Liver (tissue), 9 donors: Measurements from ENCODE around the gene DCPS. TPM values are rescaled to one million over a fixed set of nuclear protein-coding genes. Genes with fewer than 3 reads are reported as not detected.
A peak's percentile ranks its signal among the peaks of the same experiment; 100 is the strongest.

Experiments used
- DNase-seq: peaks from one replicate; pipeline ENCODE4 v3.0.0-alpha.2; 2017; ENCODE audit warnings: low spot score
- H3K27ac ChIP-seq, 2 donors: one replicate each; pipeline ENCODE4 v1.7.0; 2013; ENCODE audit warnings: inconsistent platforms in 2 of 2, low read length in 2 of 2, control low read depth in 1 of 2, low read depth in 1 of 2, mild to moderate bottlenecking in 1 of 2
- H3K27me3 ChIP-seq, 4 donors: one replicate each; pipeline versions ENCODE4 v1.6.1 to v1.7.0; 2013; ENCODE audit warnings: low read length in 3 of 4, inconsistent platforms in 1 of 4, mild to moderate bottlenecking in 1 of 4, moderate library complexity in 1 of 4; ENCODE audit not compliant: control insufficient read depth in 4 of 4, insufficient read depth in 4 of 4
- H3K36me3 ChIP-seq, 4 donors: one replicate each; pipeline versions ENCODE4 v1.6.1 to v1.7.0; 2013; ENCODE audit warnings: low read length in 3 of 4, mild to moderate bottlenecking in 3 of 4, low read depth in 1 of 4, moderate library complexity in 1 of 4; ENCODE audit not compliant: control insufficient read depth in 4 of 4, insufficient read depth in 3 of 4
- H3K4me1 ChIP-seq, 4 donors: one replicate each; pipeline versions ENCODE4 v1.6.1 to v1.7.0; 2013; ENCODE audit warnings: low read length in 3 of 4, mild to moderate bottlenecking in 3 of 4, moderate library complexity in 1 of 4; ENCODE audit not compliant: control insufficient read depth in 4 of 4, insufficient read depth in 4 of 4
- H3K4me3 ChIP-seq, 3 donors: one replicate each; pipeline versions ENCODE4 v1.6.1 to v1.7.0; 2013; ENCODE audit warnings: low read length in 3 of 3, control low read depth in 1 of 3, low read depth in 1 of 3, mild to moderate bottlenecking in 1 of 3
- H3K9ac ChIP-seq, 2 donors: one replicate each; pipeline ENCODE4 v1.7.0; 2013; ENCODE audit warnings: low read length in 2 of 2, mild to moderate bottlenecking in 2 of 2, moderate library complexity in 2 of 2, control low read depth in 1 of 2, low read depth in 1 of 2
- H3K9me3 ChIP-seq, 4 donors: one replicate each; pipeline versions ENCODE4 v1.6.1 to v1.7.0; 2013; ENCODE audit warnings: low read length in 3 of 4; ENCODE audit not compliant: control insufficient read depth in 4 of 4
- EGR1 ChIP-seq, 2 donors: IDR thresholded peaks; 2 replicates each; pipeline ENCODE4 v1.6.1; 2016 to 2018; ENCODE audit warnings: antibody characterized with exemption in 2 of 2, low read depth in 2 of 2
- FOXA1 ChIP-seq: IDR thresholded peaks from 2 replicates; pipeline ENCODE4 v1.6.1; 2016; ENCODE audit warnings: antibody characterized with exemption
- FOXA2 ChIP-seq: IDR thresholded peaks from 2 replicates; pipeline ENCODE4 v1.6.1; 2016; ENCODE audit warnings: antibody characterized with exemption
- GABPA ChIP-seq, 2 donors: IDR thresholded peaks in 1 of 2; conservative IDR thresholded peaks in 1 of 2; 2 replicates each; pipeline ENCODE4 v1.6.1; 2016; ENCODE audit warnings: antibody characterized with exemption in 2 of 2, mild to moderate bottlenecking in 1 of 2, moderate library complexity in 1 of 2
- HNF4A ChIP-seq, 2 donors: conservative IDR thresholded peaks; 2 replicates each; pipeline ENCODE4 v1.6.1; 2016; ENCODE audit warnings: antibody characterized with exemption in 2 of 2, mild to moderate bottlenecking in 2 of 2
- HNF4G ChIP-seq: IDR thresholded peaks from 2 replicates; pipeline ENCODE4 v1.6.1; 2016; ENCODE audit warnings: antibody characterized with exemption
- JUND ChIP-seq, 2 donors: IDR thresholded peaks; 2 replicates each; pipeline ENCODE4 v1.6.1; 2016; ENCODE audit warnings: antibody characterized with exemption in 2 of 2
- NR2F2 ChIP-seq: IDR thresholded peaks from 2 replicates; pipeline ENCODE4 v1.6.1; 2016; ENCODE audit warnings: antibody characterized with exemption
- RAD21 ChIP-seq, 2 donors: IDR thresholded peaks; 2 replicates each; pipeline ENCODE4 v1.6.1; 2016; ENCODE audit warnings: antibody characterized with exemption in 2 of 2, mild to moderate bottlenecking in 2 of 2
- RXRA ChIP-seq, 2 donors: IDR thresholded peaks; 2 replicates each; pipeline ENCODE4 v1.6.1; 2017 to 2018; ENCODE audit warnings: antibody characterized with exemption in 2 of 2, mild to moderate bottlenecking in 1 of 2
- SP1 ChIP-seq: IDR thresholded peaks from 2 replicates; pipeline ENCODE4 v1.6.1; 2018; ENCODE audit warnings: antibody characterized with exemption, mild to moderate bottlenecking
- TAF1 ChIP-seq: conservative IDR thresholded peaks from 2 replicates; pipeline ENCODE4 v1.6.1; 2016; ENCODE audit warnings: antibody characterized with exemption, mild to moderate bottlenecking
- YY1 ChIP-seq: IDR thresholded peaks from 2 replicates; pipeline ENCODE4 v1.6.1; 2016; ENCODE audit warnings: antibody characterized with exemption, mild to moderate bottlenecking
- WGBS: extraction: QIAGEN DNeasy Blood & Tissue Kit; methylation state at CpG from one replicate; pipeline ENCODE4 v1.1.7; 2013; 5-methylcytosine and 5-hydroxymethylcytosine counted together
- polyA plus RNA-seq, 2 donors: library from polyadenylated mRNA; stranded (reverse) in 1 of 2; unstranded in 1 of 2; fragments of 200-250 nt in 1 of 2; fragments of >200 nt in 1 of 2; fragmentation: Nextera tagmentation in 1 of 2; extraction: Ambion mirVana in 1 of 2; gene quantifications; one replicate each; pipeline versions ENCODE4 v1.2.1 to v1.2.3, GENCODE V29; 2013 to 2015
- total RNA-seq, 2 donors: library from RNA; depleted of rRNA; stranded (reverse); fragments of >200 nt; gene quantifications; one replicate each; pipeline ENCODE4 v1.2.3, GENCODE V29; 2014
- TF ChIP-seq, protein P1 (sequence below): IDR thresholded peaks from 2 replicates; pipeline ENCODE4 v1.6.1; 2016; ENCODE audit warnings: antibody characterized with exemption
- TF ChIP-seq, protein P2 (sequence below): IDR thresholded peaks from 2 replicates; pipeline ENCODE4 v1.6.1; 2016; ENCODE audit warnings: antibody characterized with exemption, mild to moderate bottlenecking
- TF ChIP-seq, protein P3 (sequence below): IDR thresholded peaks from 2 replicates; pipeline ENCODE4 v1.6.1; 2016; ENCODE audit warnings: antibody characterized with exemption
- TF ChIP-seq, protein P4 (sequence below): fragments of 150-350 bp; IDR thresholded peaks from 2 replicates; pipeline ENCODE4 v1.5.1; 2017; ENCODE audit warnings: improper control_type of control experiment, low read depth, low read length; ENCODE audit not compliant: missing input control
- donor health status: healthy.
- donor health status: healthy.
- donor health status: healthy.
- donor health status: healthy.
- donor health status: healthy.

The DCPS gene
- total and polyA plus RNA-seq, 4 donors: 5.6 to 61.0 (median 19.0) TPM

DNA sequence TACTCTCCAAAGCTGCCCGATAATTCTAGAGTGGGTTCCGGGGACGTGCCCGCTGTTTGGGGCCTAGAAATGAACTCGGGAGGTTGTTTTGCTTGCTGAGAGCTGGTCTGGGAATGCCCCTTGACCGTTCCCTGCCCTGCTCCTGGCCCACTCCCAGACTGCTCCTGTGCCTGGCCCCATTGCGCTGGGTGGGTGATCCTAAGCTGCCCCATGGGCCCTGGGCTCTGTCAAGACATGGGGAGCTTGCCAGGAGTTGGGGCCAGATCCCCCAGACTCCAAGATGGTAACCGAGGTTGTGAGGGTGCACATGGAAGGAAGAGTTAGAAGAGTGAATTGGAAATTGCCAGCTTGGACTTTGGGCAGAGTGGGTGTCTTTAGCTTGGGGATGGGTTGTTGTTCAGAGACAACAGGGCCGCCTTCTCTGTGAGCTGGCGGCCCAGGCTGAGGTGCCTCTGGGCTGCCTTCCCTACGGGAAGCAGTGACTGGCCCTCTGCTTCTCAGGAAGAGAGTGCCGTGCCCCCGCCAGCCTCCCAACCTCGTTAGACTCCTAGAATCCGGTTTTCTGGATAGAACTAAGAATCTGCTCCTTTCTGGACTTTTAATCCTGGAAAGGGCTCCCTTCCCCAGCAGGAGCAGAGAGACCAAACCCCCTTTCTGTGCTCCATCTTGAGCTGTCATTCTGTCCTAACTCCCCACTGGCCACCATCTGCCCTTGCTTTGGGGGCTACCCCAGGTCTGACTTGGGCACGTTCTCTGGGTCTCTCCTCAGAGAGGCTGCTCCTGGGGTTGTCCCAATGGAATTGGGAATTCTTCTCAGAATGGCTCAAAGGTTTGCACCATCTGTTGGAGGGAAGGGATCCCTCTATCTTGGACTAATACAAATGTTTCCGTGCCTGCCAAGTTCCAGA lies 53.4 kb downstream of the DCPS start:
- 51% methylated on average over 17 of the region's 17 CpGs for WGBS
- DNase-seq: no peak
- no peaks in the 10 kb centered on the region for H3K36me3 ChIP-seq
- no peaks in the 10 kb centered on the region for H3K9me3 ChIP-seq
- H3K27ac ChIP-seq: peak overlapping the region; percentile 76 to 90
- no peaks in the 10 kb centered on the region for H3K27me3 ChIP-seq
- peaks cover 5 to 26% (median 19%) of the 10 kb centered on the region in 4 donors for H3K4me1 ChIP-seq
- peak overlapping the region; percentile 30 to 66 for H3K9ac ChIP-seq
- peak in 1 of 2 donors; percentile 17 for TF ChIP-seq HNF4A (conservative IDR thresholded peaks at IDR 0.05)
- TF ChIP-seq FOXA1: no peak
- TF ChIP-seq EGR1 (IDR thresholded peaks at IDR 0.05; ENCODE audit: low read depth in 2 of 2): no peak
- peak; percentile 35 for TF ChIP-seq SP1
- peak; percentile 24 to 60 for TF ChIP-seq RXRA (IDR thresholded peaks at IDR 0.05)
- H3K4me3 ChIP-seq: peak overlapping the region; percentile 74 to 85 (median 80)

DNA sequence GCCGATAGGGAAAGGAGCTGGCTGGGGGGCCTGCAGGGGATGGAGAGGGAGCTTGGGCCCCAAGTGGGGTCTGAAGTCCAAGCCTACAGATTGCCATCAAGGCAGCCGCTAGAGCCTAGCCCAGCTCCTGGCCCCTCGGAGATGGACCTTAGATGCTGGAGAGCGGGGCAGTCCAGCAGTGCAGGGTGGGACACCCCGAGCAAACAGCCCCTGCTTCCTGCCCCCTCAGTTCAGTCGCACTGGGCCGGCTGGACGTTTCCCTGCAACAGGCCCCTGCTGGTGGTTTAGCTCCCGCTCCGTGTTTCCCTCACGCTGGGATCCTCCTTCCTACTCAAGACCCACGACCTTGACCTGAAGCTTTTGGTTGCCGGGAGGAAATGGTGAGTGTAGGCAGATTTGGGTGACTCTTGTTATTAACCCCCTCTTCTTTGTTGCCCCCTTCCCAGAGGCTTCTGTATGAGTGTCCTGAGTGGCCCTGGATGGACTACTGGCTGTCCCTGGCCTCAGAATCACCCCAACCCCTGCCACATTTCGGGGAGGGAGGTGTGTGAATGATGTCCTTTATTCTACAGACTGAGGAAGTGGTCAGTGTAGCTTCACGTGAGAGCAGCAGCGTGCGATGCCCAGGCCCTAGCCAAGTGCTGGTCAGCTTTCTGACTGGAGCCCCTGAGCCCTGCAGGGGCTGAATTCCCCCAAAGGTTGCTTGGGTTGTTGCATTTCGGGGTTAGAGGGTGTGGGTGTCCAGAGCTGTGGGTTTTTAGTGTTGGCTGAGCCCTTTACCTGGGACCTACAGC lies 54.3 kb downstream of the DCPS start:
- Histone ChIP-seq H3K9ac (no peak overlapping the region), H3K9me3 (no peaks in the 10 kb centered on the region), H3K4me1 (peaks cover 5 to 26% (median 19%) of the 10 kb centered on the region in 4 donors), H3K4me3 (peak overlapping the region in 1 of 3 donors; percentile 5), H3K36me3 (no peaks in the 10 kb centered on the region), H3K27ac (peak overlapping the region; percentile 76 to 90), H3K27me3 (no peaks in the 10 kb centered on the region)
- no peak for DNase-seq
- TF ChIP-seq RAD21 (IDR thresholded peaks at IDR 0.05) (no peak), YY1 (no peak), FOXA2 (no peak), GABPA (IDR thresholded peaks at IDR 0.05 in 1 of 2, conservative IDR thresholded peaks at IDR 0.05 in 1 of 2) (no peak), HNF4G (no peak), NR2F2 (no peak), HNF4A (conservative IDR thresholded peaks at IDR 0.05) (no peak), JUND (IDR thresholded peaks at IDR 0.05) (no peak), EGR1 (IDR thresholded peaks at IDR 0.05; ENCODE audit: low read depth in 2 of 2) (no peak), TAF1 (no peak), SP1 (no peak)
- TF ChIP-seq, protein P1, sequence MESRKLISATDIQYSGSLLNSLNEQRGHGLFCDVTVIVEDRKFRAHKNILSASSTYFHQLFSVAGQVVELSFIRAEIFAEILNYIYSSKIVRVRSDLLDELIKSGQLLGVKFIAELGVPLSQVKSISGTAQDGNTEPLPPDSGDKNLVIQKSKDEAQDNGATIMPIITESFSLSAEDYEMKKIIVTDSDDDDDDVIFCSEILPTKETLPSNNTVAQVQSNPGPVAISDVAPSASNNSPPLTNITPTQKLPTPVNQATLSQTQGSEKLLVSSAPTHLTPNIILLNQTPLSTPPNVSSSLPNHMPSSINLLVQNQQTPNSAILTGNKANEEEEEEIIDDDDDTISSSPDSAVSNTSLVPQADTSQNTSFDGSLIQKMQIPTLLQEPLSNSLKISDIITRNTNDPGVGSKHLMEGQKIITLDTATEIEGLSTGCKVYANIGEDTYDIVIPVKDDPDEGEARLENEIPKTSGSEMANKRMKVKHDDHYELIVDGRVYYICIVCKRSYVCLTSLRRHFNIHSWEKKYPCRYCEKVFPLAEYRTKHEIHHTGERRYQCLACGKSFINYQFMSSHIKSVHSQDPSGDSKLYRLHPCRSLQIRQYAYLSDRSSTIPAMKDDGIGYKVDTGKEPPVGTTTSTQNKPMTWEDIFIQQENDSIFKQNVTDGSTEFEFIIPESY: no peak
- TF ChIP-seq, protein P2, sequence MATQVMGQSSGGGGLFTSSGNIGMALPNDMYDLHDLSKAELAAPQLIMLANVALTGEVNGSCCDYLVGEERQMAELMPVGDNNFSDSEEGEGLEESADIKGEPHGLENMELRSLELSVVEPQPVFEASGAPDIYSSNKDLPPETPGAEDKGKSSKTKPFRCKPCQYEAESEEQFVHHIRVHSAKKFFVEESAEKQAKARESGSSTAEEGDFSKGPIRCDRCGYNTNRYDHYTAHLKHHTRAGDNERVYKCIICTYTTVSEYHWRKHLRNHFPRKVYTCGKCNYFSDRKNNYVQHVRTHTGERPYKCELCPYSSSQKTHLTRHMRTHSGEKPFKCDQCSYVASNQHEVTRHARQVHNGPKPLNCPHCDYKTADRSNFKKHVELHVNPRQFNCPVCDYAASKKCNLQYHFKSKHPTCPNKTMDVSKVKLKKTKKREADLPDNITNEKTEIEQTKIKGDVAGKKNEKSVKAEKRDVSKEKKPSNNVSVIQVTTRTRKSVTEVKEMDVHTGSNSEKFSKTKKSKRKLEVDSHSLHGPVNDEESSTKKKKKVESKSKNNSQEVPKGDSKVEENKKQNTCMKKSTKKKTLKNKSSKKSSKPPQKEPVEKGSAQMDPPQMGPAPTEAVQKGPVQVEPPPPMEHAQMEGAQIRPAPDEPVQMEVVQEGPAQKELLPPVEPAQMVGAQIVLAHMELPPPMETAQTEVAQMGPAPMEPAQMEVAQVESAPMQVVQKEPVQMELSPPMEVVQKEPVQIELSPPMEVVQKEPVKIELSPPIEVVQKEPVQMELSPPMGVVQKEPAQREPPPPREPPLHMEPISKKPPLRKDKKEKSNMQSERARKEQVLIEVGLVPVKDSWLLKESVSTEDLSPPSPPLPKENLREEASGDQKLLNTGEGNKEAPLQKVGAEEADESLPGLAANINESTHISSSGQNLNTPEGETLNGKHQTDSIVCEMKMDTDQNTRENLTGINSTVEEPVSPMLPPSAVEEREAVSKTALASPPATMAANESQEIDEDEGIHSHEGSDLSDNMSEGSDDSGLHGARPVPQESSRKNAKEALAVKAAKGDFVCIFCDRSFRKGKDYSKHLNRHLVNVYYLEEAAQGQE: no peak
- TF ChIP-seq, protein P3, sequence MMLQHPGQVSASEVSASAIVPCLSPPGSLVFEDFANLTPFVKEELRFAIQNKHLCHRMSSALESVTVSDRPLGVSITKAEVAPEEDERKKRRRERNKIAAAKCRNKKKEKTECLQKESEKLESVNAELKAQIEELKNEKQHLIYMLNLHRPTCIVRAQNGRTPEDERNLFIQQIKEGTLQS: no peak
- TF ChIP-seq, protein P4, sequence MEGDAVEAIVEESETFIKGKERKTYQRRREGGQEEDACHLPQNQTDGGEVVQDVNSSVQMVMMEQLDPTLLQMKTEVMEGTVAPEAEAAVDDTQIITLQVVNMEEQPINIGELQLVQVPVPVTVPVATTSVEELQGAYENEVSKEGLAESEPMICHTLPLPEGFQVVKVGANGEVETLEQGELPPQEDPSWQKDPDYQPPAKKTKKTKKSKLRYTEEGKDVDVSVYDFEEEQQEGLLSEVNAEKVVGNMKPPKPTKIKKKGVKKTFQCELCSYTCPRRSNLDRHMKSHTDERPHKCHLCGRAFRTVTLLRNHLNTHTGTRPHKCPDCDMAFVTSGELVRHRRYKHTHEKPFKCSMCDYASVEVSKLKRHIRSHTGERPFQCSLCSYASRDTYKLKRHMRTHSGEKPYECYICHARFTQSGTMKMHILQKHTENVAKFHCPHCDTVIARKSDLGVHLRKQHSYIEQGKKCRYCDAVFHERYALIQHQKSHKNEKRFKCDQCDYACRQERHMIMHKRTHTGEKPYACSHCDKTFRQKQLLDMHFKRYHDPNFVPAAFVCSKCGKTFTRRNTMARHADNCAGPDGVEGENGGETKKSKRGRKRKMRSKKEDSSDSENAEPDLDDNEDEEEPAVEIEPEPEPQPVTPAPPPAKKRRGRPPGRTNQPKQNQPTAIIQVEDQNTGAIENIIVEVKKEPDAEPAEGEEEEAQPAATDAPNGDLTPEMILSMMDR: no peak
- WGBS: 80% methylated on average over 18 of the region's 18 CpGs
